ENCODE data around the gene LRP3. TPM values are rescaled to one million over a fixed set of nuclear protein-coding genes. Genes with fewer than 3 reads are reported as not detected.
"Not testable (repeated sequence)": the region's sequence is repeated elsewhere in the genome, so short reads cannot be mapped to it uniquely, and the experiment has no call there.

Gene LRP3
- polyA plus RNA-seq, 4 donors: 2.0 to 34.0 (median 9.6) TPM

DNA sequence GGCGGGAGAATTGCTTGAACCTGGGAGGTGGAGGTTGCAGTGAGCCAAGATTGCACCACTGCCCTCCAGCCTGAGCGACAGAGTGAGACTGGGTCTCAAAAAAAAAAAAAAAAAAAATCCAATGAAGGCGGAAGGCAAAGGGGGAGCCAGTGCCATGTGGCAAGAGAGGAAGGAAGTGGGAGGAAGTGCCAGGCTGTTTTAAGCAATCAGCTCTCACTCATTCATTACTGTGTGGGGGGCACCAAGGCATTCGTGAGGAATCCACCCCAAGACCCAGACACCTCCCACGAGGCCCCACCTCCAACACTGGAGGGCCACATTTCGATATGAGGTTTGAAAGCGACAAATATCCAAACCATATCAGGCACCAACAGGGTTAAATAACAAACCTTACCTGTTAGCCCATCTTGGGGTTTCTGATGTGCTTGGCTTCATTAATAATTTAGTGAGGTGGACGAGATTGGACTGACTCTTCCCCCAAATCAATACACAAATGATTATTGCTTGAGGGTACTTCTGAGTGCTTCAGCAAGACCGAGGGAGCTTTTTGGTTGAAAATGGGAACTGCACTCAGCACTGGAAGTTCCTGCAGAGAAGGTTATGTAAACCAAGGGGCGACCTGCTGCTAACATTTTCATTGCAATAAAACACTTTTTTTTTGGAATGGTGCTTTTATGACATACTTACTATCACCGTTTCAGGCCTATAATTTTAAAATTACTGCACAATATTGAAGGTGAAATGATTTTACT lies 7.5 kb upstream of the LRP3 start:
- Histone ChIP-seq H3K9me3 (ENCODE audit: control insufficient read depth in 2 of 2, insufficient read depth in 1 of 2, low read depth in 1 of 2, low read length in 1 of 2) (no peaks in the 10 kb centered on the region), H3K4me1 (ENCODE audit: control insufficient read depth in 3 of 3, insufficient read depth in 2 of 3, low read depth in 1 of 3, low read length in 2 of 3) (no peaks in the 10 kb centered on the region), H3K27ac (ENCODE audit: low read depth in 1 of 3, low read length in 2 of 3) (no peak overlapping the region), H3K36me3 (ENCODE audit: control insufficient read depth in 3 of 3, insufficient read depth in 2 of 3, low read depth in 1 of 3, low read length in 3 of 3) (no peaks in the 10 kb centered on the region), H3K4me3 (ENCODE audit: low read depth in 1 of 3, low read length in 3 of 3) (no peak overlapping the region), H3K27me3 (ENCODE audit: control insufficient read depth in 3 of 3, insufficient read depth in 3 of 3, low read length in 3 of 3) (peaks cover 0 to 2% (median 0%) of the 10 kb centered on the region in 3 donors)
- DNase-seq (no peak), FAIRE-seq (no peak)
- 55 to 67% (median 65%) methylated on average over 11 of the region's 11 CpGs for WGBS, 3 donors

DNA sequence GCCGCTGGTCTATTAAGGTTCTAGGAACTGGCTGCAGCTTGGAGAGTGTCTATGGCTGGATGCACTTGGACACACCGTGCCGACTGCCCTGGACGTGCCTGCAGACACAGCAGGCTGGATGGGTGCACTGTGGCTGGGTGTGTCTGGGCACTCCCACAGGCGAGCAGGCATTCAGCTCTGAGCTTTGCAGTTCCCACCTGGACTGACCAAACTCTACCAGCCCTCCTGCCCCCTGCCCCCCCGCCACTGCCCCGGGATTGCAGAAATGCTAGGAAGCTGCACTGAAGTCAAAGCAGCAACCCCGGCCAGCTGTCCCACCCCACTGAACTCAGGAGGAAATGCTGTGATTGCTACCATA lies 7.0 kb upstream of the LRP3 start:
- H3K9me3 ChIP-seq (ENCODE audit: control insufficient read depth in 2 of 2, insufficient read depth in 1 of 2, low read depth in 1 of 2, low read length in 1 of 2): no peaks in the 10 kb centered on the region
- no peaks in the 10 kb centered on the region for H3K4me1 ChIP-seq (ENCODE audit: control insufficient read depth in 3 of 3, insufficient read depth in 2 of 3, low read depth in 1 of 3, low read length in 2 of 3)
- H3K27me3 ChIP-seq (ENCODE audit: control insufficient read depth in 3 of 3, insufficient read depth in 3 of 3, low read length in 3 of 3): peaks cover 0 to 2% (median 0%) of the 10 kb centered on the region in 3 donors
- FAIRE-seq (no peak), DNase-seq (peak in 1 of 2 donors; percentile 48)
- H3K4me3 ChIP-seq (ENCODE audit: low read depth in 1 of 3, low read length in 3 of 3): no peak overlapping the region
- 19 to 45% (median 33%) methylated on average over 8 of the region's 8 CpGs for WGBS, 3 donors
- H3K27ac ChIP-seq (ENCODE audit: low read depth in 1 of 3, low read length in 2 of 3): no peak overlapping the region
- H3K36me3 ChIP-seq (ENCODE audit: control insufficient read depth in 3 of 3, insufficient read depth in 2 of 3, low read depth in 1 of 3, low read length in 3 of 3): no peaks in the 10 kb centered on the region

DNA sequence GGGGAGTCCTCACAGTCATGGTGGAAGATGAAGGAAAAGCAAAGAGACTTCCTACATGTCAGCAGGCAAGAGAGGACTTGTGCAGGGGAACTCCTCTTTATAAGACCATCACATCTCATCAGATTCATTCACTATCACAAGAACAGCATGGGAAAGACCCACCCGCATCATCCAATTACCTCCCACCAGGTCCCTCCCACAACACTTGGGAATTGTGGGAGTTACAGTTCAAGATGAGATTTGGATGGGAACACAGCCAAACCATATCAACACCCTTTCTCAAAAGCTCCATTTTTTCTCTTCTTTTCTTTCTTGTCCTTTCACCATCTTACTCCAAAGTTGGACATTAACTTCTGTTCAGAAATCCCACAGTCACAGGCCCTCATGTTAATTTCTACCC lies 4.7 kb upstream of the LRP3 start:
- FAIRE-seq (no peak), DNase-seq (no peak)
- H3K4me3 ChIP-seq (ENCODE audit: low read depth in 1 of 3, low read length in 3 of 3): no peak overlapping the region
- H3K27ac ChIP-seq (ENCODE audit: low read depth in 1 of 3, low read length in 2 of 3): no peak overlapping the region
- WGBS, 3 donors: 0% methylated on average over 1 of the region's 1 CpG
- H3K36me3 ChIP-seq (ENCODE audit: control insufficient read depth in 3 of 3, insufficient read depth in 2 of 3, low read depth in 1 of 3, low read length in 3 of 3): no peaks in the 10 kb centered on the region
- no peaks in the 10 kb centered on the region for H3K9me3 ChIP-seq (ENCODE audit: control insufficient read depth in 2 of 2, insufficient read depth in 1 of 2, low read depth in 1 of 2, low read length in 1 of 2)
- H3K4me1 ChIP-seq (ENCODE audit: control insufficient read depth in 3 of 3, insufficient read depth in 2 of 3, low read depth in 1 of 3, low read length in 2 of 3): no peaks in the 10 kb centered on the region
- peaks cover 0 to 3% (median 2%) of the 10 kb centered on the region in 3 donors for H3K27me3 ChIP-seq (ENCODE audit: control insufficient read depth in 3 of 3, insufficient read depth in 3 of 3, low read length in 3 of 3)

DNA sequence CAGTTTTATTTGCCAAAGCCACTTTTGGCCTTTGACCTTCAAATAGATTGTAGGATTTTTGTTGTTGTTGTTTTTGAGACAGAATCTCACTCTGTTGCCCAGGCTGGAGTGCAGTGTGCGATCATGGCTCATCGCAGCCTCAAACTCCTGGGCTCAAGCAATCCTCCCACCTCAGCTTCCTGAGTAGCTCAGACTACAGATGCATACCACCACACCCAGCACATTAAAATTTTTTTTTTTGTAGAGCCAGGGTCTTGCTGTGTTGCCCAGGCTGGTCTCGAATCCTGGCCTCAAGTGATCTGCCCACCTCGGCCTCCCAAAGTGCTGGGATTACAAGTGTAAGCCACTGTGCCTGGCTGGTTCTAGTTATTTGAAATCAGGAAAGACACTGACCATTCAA lies 3.0 kb upstream of the LRP3 start:
- FAIRE-seq; DNase-seq; H3K27me3 ChIP-seq (ENCODE audit: control insufficient read depth in 3 of 3, insufficient read depth in 3 of 3, low read length in 3 of 3); H3K27ac ChIP-seq (ENCODE audit: low read depth in 1 of 3, low read length in 2 of 3); H3K4me1 ChIP-seq (ENCODE audit: control insufficient read depth in 3 of 3, insufficient read depth in 2 of 3, low read depth in 1 of 3, low read length in 2 of 3); H3K4me3 ChIP-seq (ENCODE audit: low read depth in 1 of 3, low read length in 3 of 3); H3K36me3 ChIP-seq (ENCODE audit: control insufficient read depth in 3 of 3, insufficient read depth in 2 of 3, low read depth in 1 of 3, low read length in 3 of 3); H3K9me3 ChIP-seq (ENCODE audit: control insufficient read depth in 2 of 2, insufficient read depth in 1 of 2, low read depth in 1 of 2, low read length in 1 of 2): not testable (repeated sequence)
- 88 to 91% (median 90%) methylated on average over 4 of the region's 4 CpGs for WGBS, 3 donors

DNA sequence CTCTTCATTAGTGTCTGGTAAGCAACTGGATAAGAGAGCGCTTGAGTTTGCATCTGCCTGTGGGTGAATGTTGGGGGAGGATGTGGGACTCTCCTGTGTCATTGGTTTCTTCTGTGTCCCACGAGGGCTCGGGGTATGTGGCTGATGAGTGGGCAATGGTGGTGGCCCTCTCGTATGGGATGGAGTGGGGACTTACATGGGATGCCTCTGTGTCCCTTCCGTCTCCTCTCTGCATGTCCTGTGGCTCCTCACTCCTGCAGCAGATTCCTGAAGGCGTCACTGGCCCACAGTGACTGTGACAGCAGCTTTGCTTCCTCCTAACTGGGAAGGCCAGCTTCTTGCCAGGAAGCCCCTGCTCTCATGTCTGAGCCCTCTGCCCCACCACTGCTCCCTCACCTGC lies 2.6 kb upstream of the LRP3 start:
- H3K36me3 ChIP-seq (ENCODE audit: control insufficient read depth in 3 of 3, insufficient read depth in 2 of 3, low read depth in 1 of 3, low read length in 3 of 3): peaks cover 0 to 2% (median 0%) of the 10 kb centered on the region in 3 donors
- no peak for DNase-seq
- H3K27ac ChIP-seq (ENCODE audit: low read depth in 1 of 3, low read length in 2 of 3): no peak overlapping the region
- no peak for FAIRE-seq
- WGBS, 3 donors: 86 to 92% (median 92%) methylated on average over 6 of the region's 6 CpGs
- peaks cover 0 to 3% (median 2%) of the 10 kb centered on the region in 3 donors for H3K27me3 ChIP-seq (ENCODE audit: control insufficient read depth in 3 of 3, insufficient read depth in 3 of 3, low read length in 3 of 3)
- H3K4me1 ChIP-seq (ENCODE audit: control insufficient read depth in 3 of 3, insufficient read depth in 2 of 3, low read depth in 1 of 3, low read length in 2 of 3): peaks cover 0 to 8% (median 0%) of the 10 kb centered on the region in 3 donors
- H3K9me3 ChIP-seq (ENCODE audit: control insufficient read depth in 2 of 2, insufficient read depth in 1 of 2, low read depth in 1 of 2, low read length in 1 of 2): no peaks in the 10 kb centered on the region
- no peak overlapping the region for H3K4me3 ChIP-seq (ENCODE audit: low read depth in 1 of 3, low read length in 3 of 3)

DNA sequence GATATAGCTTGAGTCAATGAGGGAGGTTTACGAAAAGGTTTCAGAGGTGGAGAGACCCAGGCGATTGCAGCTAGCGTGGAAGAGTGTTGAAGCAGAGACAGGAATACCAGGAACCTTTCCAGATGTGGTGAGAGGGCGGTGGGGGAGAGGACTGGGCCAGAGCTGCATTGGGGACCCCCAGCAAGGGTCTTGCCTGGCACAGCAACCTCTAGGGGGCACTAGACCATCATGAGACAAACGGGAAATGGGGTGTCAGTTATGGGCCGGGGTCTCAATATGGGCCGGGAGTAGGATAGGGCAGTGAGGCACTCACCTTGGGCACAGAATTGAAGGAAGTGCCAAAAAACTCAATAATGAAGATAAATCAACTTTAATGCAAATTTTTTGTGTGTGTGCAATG lies 2.1 kb upstream of the LRP3 start:
- H3K36me3 ChIP-seq (ENCODE audit: control insufficient read depth in 3 of 3, insufficient read depth in 2 of 3, low read depth in 1 of 3, low read length in 3 of 3): peaks cover 0 to 7% (median 0%) of the 10 kb centered on the region in 3 donors
- 69 to 75% (median 72%) methylated on average over 7 of the region's 7 CpGs for WGBS, 3 donors
- H3K27me3 ChIP-seq (ENCODE audit: control insufficient read depth in 3 of 3, insufficient read depth in 3 of 3, low read length in 3 of 3): peaks cover 0 to 3% (median 2%) of the 10 kb centered on the region in 3 donors
- H3K27ac ChIP-seq (ENCODE audit: low read depth in 1 of 3, low read length in 2 of 3): no peak overlapping the region
- peaks cover 0 to 8% (median 0%) of the 10 kb centered on the region in 3 donors for H3K4me1 ChIP-seq (ENCODE audit: control insufficient read depth in 3 of 3, insufficient read depth in 2 of 3, low read depth in 1 of 3, low read length in 2 of 3)
- no peaks in the 10 kb centered on the region for H3K9me3 ChIP-seq (ENCODE audit: control insufficient read depth in 2 of 2, insufficient read depth in 1 of 2, low read depth in 1 of 2, low read length in 1 of 2)
- no peak for FAIRE-seq
- no peak for DNase-seq
- no peak overlapping the region for H3K4me3 ChIP-seq (ENCODE audit: low read depth in 1 of 3, low read length in 3 of 3)

DNA sequence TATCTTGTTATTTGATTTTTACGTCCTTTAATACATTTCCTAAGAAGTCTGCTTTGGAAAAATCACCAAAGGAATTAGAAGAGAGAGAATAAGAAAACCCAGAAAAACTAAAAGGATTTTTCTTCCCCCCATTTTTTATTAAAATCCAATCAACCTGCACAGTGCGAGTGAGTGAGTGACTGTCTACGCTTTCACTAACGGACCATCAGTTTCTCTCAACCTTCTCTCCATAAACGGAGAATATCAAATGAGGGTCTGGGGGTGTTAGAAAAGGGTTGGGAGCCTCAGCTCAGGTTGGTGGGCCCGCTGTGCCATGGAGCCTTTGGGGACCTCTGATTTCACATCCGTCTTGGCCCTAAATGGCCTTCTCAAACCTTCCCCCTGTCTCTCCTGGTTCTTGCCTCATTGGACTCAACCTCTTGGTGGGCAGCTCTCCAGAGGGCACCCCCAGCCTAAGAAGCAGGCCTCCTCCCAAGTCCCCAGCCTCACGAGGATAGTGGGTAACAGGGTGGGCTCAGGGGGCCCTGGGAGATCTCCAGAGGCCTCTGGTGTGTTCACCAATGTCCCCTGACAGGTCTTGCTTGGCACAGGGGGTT lies 763 bp upstream of the LRP3 start:
- FAIRE-seq (no peak), DNase-seq (no peak)
- H3K9me3 ChIP-seq (ENCODE audit: control insufficient read depth in 2 of 2, insufficient read depth in 1 of 2, low read depth in 1 of 2, low read length in 1 of 2): no peaks in the 10 kb centered on the region
- no peak overlapping the region for H3K27ac ChIP-seq (ENCODE audit: low read depth in 1 of 3, low read length in 2 of 3)
- 80 to 82% (median 81%) methylated on average over 8 of the region's 8 CpGs for WGBS, 3 donors
- peaks cover 0 to 3% (median 2%) of the 10 kb centered on the region in 3 donors for H3K27me3 ChIP-seq (ENCODE audit: control insufficient read depth in 3 of 3, insufficient read depth in 3 of 3, low read length in 3 of 3)
- H3K4me3 ChIP-seq (ENCODE audit: low read depth in 1 of 3, low read length in 3 of 3): peak overlapping the region in 1 of 3 donors; percentile 32
- H3K36me3 ChIP-seq (ENCODE audit: control insufficient read depth in 3 of 3, insufficient read depth in 2 of 3, low read depth in 1 of 3, low read length in 3 of 3): peaks cover 0 to 20% (median 0%) of the 10 kb centered on the region in 3 donors
- H3K4me1 ChIP-seq (ENCODE audit: control insufficient read depth in 3 of 3, insufficient read depth in 2 of 3, low read depth in 1 of 3, low read length in 2 of 3): peaks cover 0 to 11% (median 0%) of the 10 kb centered on the region in 3 donors

DNA sequence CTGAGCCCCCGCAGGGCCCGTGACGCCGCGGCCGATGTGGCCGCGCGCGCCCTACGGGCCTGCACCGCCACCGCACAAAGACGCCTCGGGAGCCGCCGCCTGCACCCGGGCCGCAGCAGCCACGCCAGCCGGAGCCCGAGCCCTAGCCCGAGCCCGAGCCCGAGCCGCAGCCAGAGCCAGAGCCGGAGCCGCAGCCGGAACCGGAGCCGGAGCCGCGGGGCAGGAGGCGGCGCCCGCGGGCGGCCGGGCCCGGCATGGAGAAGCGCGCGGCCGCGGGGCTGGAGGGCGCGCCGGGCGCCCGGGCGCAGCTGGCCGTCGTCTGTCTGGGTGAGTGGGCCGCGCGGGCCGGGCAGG lies 379 bp downstream of the LRP3 start:
- peaks cover 0 to 32% (median 0%) of the 10 kb centered on the region in 3 donors for H3K36me3 ChIP-seq (ENCODE audit: control insufficient read depth in 3 of 3, insufficient read depth in 2 of 3, low read depth in 1 of 3, low read length in 3 of 3)
- H3K9me3 ChIP-seq (ENCODE audit: control insufficient read depth in 2 of 2, insufficient read depth in 1 of 2, low read depth in 1 of 2, low read length in 1 of 2): no peaks in the 10 kb centered on the region
- peaks cover 0 to 3% (median 2%) of the 10 kb centered on the region in 3 donors for H3K27me3 ChIP-seq (ENCODE audit: control insufficient read depth in 3 of 3, insufficient read depth in 3 of 3, low read length in 3 of 3)
- H3K27ac ChIP-seq (ENCODE audit: low read depth in 1 of 3, low read length in 2 of 3): no peak overlapping the region
- peak overlapping the region; percentile 60 to 62 (median 61) for H3K4me3 ChIP-seq (ENCODE audit: low read depth in 1 of 3, low read length in 3 of 3)
- FAIRE-seq (no peak), DNase-seq (no peak)
- H3K4me1 ChIP-seq (ENCODE audit: control insufficient read depth in 3 of 3, insufficient read depth in 2 of 3, low read depth in 1 of 3, low read length in 2 of 3): peaks cover 0 to 11% (median 0%) of the 10 kb centered on the region in 3 donors
- 0 to 1% (median 0%) methylated on average over 19 to 57 of the region's 57 CpGs for WGBS, 3 donors
